Endometrial microvascular endothelial cells (primary cell): ENCODE results near the gene MTF2. TPM values are rescaled to one million over a fixed set of nuclear protein-coding genes. Genes with fewer than 3 reads are reported as not detected.
"Not testable (repeated sequence)": the region's sequence is repeated elsewhere in the genome, so short reads cannot be mapped to it uniquely, and the experiment has no call there.

ENCODE experiments used
- in situ Hi-C: cut with HindIII; loops from 2 replicates; pipeline ENCODE4 v1.10.0; 2017; ENCODE audit warnings: low sequenced_read_pairs, low pct_unique_long_range_greater_than_20kb; ENCODE audit errors: inconsistent ontology term
- total RNA-seq: library from RNA; depleted of rRNA; stranded (reverse); fragments of >200 nt; gene quantifications from one replicate; pipeline ENCODE4 v1.2.3, GENCODE V29; 2015; ENCODE audit errors: inconsistent ontology term

The MTF2 gene
- total RNA-seq, 1 donor from 2014 or later: 13.8 TPM

- in situ Hi-C loops: no loop called here
These were observed 50.5 kb downstream of the MTF2 start for GRCh38 chr1:93129507-93130099.

- in situ Hi-C loops: no loop called here
These were observed 53.6 kb downstream of the MTF2 start for GRCh38 chr1:93132638-93133037.

DNA sequence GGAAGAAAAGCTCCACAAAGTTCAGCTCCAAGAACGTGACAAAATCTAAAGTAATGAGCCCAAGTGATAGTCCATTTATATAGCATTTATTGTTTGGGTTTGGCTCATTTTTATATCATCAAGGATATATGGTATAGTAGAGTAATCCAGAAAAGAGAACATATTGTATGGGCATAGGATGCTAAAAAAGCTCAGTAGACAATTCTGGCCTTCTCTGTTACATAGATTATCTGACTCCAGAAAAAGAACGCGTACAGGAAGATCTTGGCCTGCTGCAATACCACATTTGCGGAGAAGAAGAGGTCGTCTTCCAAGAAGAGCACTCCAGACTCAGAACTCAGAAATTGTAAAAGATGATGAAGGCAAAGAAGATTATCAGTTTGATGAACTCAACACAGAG lies 57.4 kb downstream of the MTF2 start:
- in situ Hi-C loops: no loop called here

DNA sequence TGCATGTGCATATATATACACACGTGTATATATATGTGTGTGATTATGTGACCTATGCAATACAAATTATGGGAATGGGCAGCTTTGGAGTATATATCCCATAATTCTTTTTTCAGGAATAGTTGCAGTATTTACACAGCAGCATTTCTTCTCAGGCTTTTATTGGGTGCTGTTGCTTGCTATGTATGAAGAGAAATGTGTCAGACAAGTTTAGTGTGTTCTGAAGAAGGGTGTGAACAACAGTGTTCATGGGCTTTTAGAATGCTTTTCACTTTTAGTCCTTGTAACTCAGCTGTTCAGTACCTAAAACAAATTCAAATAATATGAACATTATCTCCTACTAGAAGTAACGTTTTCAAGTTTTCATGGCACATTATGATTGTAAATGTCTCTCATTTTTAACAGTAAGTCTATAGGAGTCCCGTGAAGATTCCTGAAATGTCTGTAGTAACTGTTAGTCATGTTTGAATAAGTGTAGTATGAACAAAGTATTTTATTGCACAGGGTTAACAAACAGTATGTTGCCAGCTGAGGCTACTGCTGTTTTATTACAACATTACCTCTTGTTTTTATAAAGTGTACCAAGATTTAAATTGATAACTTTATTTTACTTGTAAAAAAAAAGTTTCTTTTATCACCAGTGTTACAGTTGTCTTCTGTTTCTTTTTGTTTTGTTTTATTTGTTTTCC lies 58.7 kb downstream of the MTF2 start:
- in situ Hi-C loops: no loop called here

DNA sequence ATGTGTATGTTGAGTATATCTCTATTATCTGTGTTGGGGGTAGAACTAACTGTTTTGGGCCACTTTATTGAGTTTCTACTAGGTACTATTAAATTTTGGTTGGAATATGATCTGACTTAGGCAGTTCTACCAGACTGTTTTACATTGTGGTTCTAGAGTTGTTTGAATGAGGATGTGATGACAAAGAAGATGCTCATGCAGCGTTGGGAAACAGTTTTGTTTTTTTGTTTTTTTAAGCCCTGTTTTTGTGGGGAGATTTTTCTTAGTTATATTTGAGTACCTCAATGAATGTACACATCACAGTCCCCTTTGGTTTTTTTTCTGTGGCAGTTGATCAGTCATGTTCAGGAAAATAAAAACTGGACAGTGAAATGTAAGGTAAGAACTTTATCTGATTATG lies 61.0 kb downstream of the MTF2 start:
- in situ Hi-C loops: no loop called here

GRCh38 chr1:93142161-93142560 lies 63.1 kb downstream of the MTF2 start:
- in situ Hi-C loops: no loop called here

DNA sequence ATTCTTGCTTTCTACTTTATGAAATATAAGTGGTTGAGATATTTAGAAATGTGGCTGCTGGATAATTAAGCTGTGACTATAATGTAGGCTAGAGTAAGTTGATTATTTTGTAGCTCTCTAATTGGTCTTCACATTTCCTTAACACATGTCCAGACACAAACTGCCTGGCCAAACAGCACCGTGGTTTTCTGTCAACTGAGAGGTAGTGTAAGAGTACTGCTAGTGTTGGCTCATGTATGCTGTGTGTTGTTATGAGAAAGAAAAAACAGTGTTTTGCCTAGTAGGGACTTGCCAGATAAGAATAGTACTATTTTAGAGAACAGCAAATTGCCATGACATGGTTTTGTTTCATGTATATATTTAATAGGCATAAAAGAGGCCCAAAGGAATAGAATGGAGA lies 64.1 kb downstream of the MTF2 start:
- in situ Hi-C loops: no loop called here

- in situ Hi-C loops: no loop called here
These were observed 64.7 kb downstream of the MTF2 start for GRCh38 chr1:93143769-93144168.

DNA sequence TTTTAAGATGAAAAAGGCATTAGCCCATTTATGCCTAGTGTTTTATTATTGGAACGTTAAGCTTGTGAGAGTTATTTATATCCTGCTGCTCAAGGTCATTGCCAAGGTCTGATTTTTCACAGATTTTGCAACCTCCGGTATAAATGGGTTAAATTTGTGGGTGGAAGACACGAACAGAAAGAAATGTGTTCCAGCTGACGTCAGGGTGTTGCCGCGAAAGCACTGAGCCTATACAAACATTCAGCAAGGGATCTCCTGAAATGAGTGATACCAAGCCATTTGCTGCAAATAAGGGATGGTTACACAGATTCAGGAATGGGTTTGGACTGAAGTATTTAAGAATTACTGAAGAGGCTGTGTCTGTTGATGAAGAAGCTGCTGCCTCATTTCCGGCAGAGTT lies 68.9 kb downstream of the MTF2 start:
- in situ Hi-C loops: no loop called here

- in situ Hi-C loops: no loop called here
These were observed 71.6 kb downstream of the MTF2 start for GRCh38 chr1:93150729-93151128.

- in situ Hi-C loops: no loop called here
These were observed 72.4 kb downstream of the MTF2 start for GRCh38 chr1:93151474-93151873.

DNA sequence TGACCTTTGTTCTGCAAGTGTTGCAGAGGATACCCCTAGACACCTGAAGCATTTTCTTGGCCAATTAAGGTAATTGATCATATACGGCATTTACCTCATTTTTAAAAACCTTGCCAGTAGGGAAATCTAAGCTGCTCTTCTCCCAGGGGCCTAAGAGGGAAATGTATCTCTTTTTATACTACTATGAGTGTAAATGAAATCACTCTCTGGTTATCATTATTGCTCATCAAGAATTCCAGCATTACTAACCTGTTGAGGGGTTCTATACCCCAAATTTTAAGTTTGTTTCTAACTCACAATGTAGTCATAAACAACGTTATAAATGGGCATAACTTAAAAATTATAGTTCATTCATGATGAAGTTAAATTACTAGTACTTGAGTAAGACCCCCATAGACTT lies 73.8 kb downstream of the MTF2 start:
- in situ Hi-C loops: no loop called here

DNA sequence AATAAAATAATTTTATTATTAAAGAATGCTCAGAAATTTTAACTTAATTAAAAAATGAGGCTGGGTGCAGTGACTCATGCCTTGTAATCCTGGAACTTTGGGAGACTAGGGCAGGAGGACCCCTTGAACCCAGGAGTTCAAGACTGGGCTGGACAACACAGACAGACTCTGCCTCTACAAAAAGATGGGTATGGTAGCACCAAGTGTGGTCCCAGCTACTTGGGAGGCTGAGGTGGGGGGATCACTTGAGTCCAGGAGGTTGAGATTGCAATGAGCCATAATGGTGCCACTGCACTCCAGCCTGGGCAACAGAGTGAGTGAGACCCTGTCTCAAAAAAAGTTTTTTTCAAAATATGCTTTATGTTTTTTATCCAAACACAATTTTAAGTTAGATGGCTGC lies 75.8 kb downstream of the MTF2 start:
- in situ Hi-C loops: no loop called here

GRCh38 chr1:93155335-93155734 lies 76.3 kb downstream of the MTF2 start:
- in situ Hi-C loops: no loop called here

GRCh38 chr1:93159337-93159736 lies 80.3 kb downstream of the MTF2 start:
- in situ Hi-C loops: no loop called here

- in situ Hi-C loops: not testable (repeated sequence)
These were observed 84.2 kb downstream of the MTF2 start for GRCh38 chr1:93163314-93163713.

DNA sequence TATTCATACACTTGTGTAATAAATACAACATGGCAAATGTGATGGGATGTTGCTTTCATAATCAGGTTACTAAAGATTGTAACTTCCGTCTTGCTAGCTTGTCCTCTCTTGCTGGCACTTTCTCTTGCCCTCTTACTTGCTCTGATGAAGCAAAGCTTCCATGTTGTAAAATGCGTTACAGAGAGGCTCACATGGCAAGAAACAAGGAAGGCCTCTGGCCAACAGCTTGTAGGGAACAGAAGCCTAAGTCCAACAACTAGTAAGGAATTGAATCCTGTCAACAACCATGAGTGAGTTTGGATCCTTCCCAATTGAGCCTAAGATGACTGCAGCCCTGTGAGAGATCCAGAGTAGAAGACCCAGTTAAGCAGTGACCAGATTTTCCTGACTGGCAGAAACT lies 85.7 kb downstream of the MTF2 start:
- in situ Hi-C loops: no loop called here

DNA sequence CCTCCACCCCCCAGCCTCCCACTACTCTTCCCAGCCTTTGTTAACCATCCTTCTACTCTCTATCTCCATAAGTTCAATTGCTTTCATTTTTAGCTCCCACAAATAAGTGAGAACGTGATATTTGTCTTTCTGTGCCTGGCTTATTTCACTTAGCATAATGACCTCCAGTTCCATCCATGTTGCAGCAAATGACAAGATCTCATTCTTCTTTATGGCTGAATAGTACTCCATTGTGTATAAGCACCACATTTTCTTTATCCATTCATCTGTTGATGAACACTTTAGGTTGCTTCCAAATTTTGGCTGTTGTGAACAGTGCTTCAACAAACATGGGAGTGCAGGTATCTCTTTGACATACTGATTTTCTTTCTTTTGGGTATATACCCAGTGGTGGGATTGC lies 86.8 kb downstream of the MTF2 start:
- in situ Hi-C loops: not testable (repeated sequence)

GRCh38 chr1:93167006-93167405 lies 87.9 kb downstream of the MTF2 start:
- in situ Hi-C loops: no loop called here

GRCh38 chr1:93170141-93170678 lies 91.1 kb downstream of the MTF2 start:
- in situ Hi-C loops: not testable (repeated sequence)
